ENCODE data around the gene SYVN1. TPM values are rescaled to one million over a fixed set of nuclear protein-coding genes. Genes with fewer than 3 reads are reported as not detected.
A peak's percentile ranks its signal among the peaks of the same experiment; 100 is the strongest.
"Not testable (repeated sequence)": the region's sequence is repeated elsewhere in the genome, so short reads cannot be mapped to it uniquely, and the experiment has no call there.

SYVN1 gene
- total RNA-seq, 4 donors from 2014 or later: 28.8 to 103 (median 69.7) TPM

GRCh38 chr11:65121865-65122696 lies 12.2 kb downstream of the SYVN1 start, which contains the start of the genes FAU and MRPL49:
TSS of gene FAU (minus strand) at chr11:65122134. CDS start at chr11:65121813, 321 bp downstream.
TSS of gene MRPL49 (plus strand) at chr11:65122321. CDS start at chr11:65122347, 26 bp downstream.
- TF ChIP-seq CTCF (IDR thresholded peaks at IDR 0.05) (no peak), POLR2A (IDR thresholded peaks at IDR 0.05) (peak; percentile 23 to 97)
- Histone ChIP-seq H3K36me3 (peaks cover 40 to 44% of the 10 kb centered on the region in 2 donors), H3K9me3 (no peaks in the 10 kb centered on the region), H3K4me3 (replicated peaks in 1 of 3) (peak within 1 kb of the TSS; percentile 72 to 93 (median 76)), H3K27me3 (no peaks in the 10 kb centered on the region), H3K27ac (peak within 1 kb of the TSS; percentile 82 to 89 (median 86)), H3K4me1 (peaks cover 13 to 24% of the 10 kb centered on the region in 2 donors)
- DNase-seq: peak; percentile 100
- 0 to 1% methylated on average over 43 to 60 of the region's 64 CpGs for WGBS, 2 donors
- intact Hi-C loops (cut with DNase I): no loop called here

- peaks cover 17 to 28% of the 10 kb centered on the region in 2 donors for H3K4me1 ChIP-seq
- H3K27ac ChIP-seq: peak overlapping the region; percentile 63 to 86 (median 82)
- H3K36me3 ChIP-seq: peaks cover 34 to 37% of the 10 kb centered on the region in 2 donors
- 1% methylated on average over 21 to 22 of the region's 22 CpGs for WGBS, 2 donors
- no peak for DNase-seq
- H3K9me3 ChIP-seq: no peaks in the 10 kb centered on the region
- intact Hi-C loops (cut with DNase I): no loop called here
- TF ChIP-seq POLR2A (IDR thresholded peaks at IDR 0.05) (no peak), CTCF (IDR thresholded peaks at IDR 0.05) (no peak)
- peak overlapping the region; percentile 58 to 93 (median 76) for H3K4me3 ChIP-seq (replicated peaks in 1 of 3)
- no peaks in the 10 kb centered on the region for H3K27me3 ChIP-seq
These were observed 12.9 kb downstream of the SYVN1 start for GRCh38 chr11:65121447-65121864.

DNA sequence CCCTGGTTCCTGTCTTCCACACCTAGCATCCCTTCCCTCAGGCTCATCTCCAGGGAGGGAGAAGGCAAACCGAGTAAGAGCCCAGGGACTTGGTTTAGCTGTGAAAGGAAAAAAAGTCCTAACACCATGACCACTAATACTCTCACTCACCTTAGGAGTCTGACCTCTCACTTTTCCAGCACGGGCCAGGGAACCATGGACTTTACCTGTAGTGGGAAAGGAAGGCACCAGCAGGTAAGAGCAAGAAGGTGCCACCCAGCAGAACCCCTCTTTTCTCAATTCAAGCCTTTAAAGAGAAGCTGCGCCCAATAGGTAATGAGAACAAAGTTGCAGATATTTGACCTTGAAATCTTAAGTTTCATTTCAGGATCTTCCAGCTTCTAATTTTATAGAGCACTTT lies 13.5 kb downstream of the SYVN1 start:
- TF ChIP-seq CTCF (IDR thresholded peaks at IDR 0.05) (no peak), POLR2A (IDR thresholded peaks at IDR 0.05) (no peak)
- no peak for DNase-seq
- H3K9me3 ChIP-seq: no peaks in the 10 kb centered on the region
- H3K4me1 ChIP-seq: peaks cover 23 to 34% of the 10 kb centered on the region in 2 donors
- WGBS, 2 donors: 84 to 95% methylated on average over 3 of the region's 3 CpGs
- peaks cover 27 to 31% of the 10 kb centered on the region in 2 donors for H3K36me3 ChIP-seq
- intact Hi-C loops (cut with DNase I): no loop called here
- H3K27me3 ChIP-seq: no peaks in the 10 kb centered on the region
- peak overlapping the region in 2 of 3 donors; percentile 58 to 93 for H3K4me3 ChIP-seq (replicated peaks in 1 of 3)
- H3K27ac ChIP-seq: peak overlapping the region in 1 of 3 donors; percentile 86

GRCh38 chr11:65119670-65119995 lies 14.7 kb downstream of the SYVN1 start:
- H3K36me3 ChIP-seq: peaks cover 16 to 22% of the 10 kb centered on the region in 2 donors
- H3K4me1 ChIP-seq: peaks cover 25 to 38% of the 10 kb centered on the region in 2 donors
- no peak overlapping the region for H3K27ac ChIP-seq
- no peaks in the 10 kb centered on the region for H3K9me3 ChIP-seq
- TF ChIP-seq CTCF (IDR thresholded peaks at IDR 0.05): no peak
- no peak overlapping the region for H3K4me3 ChIP-seq (replicated peaks in 1 of 3)
- intact Hi-C loops (cut with DNase I): loop anchor here (10.0 kb wide), 2 partner anchors 105 to 205 kb away; partner anchors contain the start of genes ARL2 and ATG2A
- H3K27me3 ChIP-seq: no peaks in the 10 kb centered on the region
- no peak for DNase-seq

DNA sequence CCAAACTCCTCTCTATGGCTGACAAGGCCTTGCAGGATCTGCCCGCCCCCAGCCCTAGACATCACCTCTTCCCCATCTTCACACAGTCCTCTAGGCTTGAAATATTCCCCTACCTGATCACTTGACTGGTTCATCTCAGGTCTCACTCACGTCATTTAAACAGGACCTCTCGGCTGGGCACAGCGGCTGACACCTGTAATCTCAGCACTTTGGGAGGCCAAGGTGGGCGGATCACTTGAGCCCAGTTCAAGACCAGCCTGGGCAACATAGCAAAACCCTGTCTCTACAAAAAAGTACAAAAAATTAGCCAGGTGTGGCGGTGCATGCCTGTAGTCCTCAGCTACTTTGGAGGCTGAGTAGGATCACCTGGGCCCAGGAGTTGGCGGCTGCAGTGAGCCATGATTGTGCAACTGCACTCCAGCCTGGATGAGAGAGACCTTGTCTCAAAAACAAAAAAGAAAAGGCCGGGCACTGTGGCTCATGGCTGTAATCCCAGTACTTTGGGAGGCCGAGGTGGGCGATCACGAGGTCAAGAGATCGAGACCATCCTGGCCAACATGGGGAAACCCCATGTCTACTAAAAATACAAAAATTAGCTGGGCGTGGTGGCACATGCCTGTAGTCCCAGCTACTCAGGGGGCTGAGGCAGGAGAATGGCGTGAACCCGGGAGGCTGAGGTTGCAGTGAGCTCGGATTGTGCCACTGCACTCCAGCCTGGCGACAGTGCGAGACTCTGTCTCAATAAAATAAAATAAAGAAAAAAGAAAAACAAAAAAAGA lies 15.2 kb downstream of the SYVN1 start:
- not testable (repeated sequence) for H3K9me3 ChIP-seq; H3K4me3 ChIP-seq (replicated peaks in 1 of 3); H3K27ac ChIP-seq; DNase-seq; H3K27me3 ChIP-seq
- Histone ChIP-seq H3K4me1 (peaks cover 25 to 39% of the 10 kb centered on the region in 2 donors), H3K36me3 (peaks cover 16 to 22% of the 10 kb centered on the region in 2 donors)
- intact Hi-C loops (cut with DNase I): loop anchor here (10.0 kb wide), 2 partner anchors 104 to 204 kb away; partner anchors contain the start of genes ARL2 and ATG2A
- 91 to 92% methylated on average over 18 of the region's 18 CpGs for WGBS, 2 donors

Data from thyroid gland (tissue), 4 donors.